SU-DHL-6 (cell line): ENCODE results near the gene PIEZO1.

Experiments
- EZH2phosphoT487 ChIP-seq: fragments of 200-600 bp; sonication (generic), shearing (Covaris generic); conservative IDR thresholded peaks from 2 replicates; pipeline ENCODE4 v1.6.1; 2018; ENCODE audit warnings: mild to moderate bottlenecking, antibody characterized with exemption, low read length, moderate library complexity, mixed read lengths
- TF ChIP-seq, protein P1 (sequence below): fragments of 200-600 bp; sonication (generic); IDR thresholded peaks from one replicate; pipeline ENCODE4 v1.5.1; 2017; ENCODE audit warnings: antibody characterized with exemption, mild to moderate bottlenecking, low read length, moderate library complexity; ENCODE audit not compliant: insufficient read depth, poor library complexity, severe bottlenecking

DNA sequence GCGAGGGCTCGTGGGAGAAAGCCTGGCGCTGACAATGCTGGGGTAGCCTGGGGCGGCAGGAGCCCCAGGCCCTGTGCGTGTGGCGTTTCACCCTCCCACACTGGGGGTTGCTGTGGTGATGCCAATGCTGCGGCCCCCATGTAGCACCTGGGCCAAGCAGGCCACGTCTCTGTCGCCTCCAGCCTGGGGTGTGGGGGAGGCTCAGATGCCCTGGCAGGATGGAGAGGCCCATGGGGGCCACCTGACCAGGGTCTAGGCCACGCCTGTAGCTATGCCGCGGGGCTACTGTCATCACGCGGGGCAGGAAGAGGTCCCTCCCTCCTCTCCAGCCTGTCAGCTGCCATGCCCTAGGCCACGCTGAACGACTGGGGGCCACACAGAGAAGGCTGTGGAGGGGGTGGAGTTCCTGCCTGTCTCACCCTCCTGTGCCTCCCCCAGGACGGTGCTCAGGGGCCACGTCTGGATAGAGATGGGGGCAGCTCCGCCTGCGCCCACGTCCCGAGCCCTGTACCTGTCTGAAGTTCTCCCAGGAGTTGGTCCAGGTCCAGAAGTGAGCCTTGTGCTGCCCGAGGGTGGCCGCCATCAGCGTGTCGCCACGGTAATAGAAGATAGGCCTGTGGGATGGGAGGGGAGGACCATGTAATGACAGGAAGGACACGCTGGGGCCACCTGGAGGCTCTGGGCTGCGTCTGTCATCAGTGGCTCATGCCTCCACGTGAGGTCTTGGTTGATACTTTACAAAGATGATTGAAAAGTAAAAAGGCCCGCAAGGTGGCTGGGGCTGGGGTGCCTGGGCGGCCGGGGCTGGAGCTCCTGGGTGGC is 39.4 kb upstream of the PIEZO1 start:
- TF ChIP-seq, protein P1, sequence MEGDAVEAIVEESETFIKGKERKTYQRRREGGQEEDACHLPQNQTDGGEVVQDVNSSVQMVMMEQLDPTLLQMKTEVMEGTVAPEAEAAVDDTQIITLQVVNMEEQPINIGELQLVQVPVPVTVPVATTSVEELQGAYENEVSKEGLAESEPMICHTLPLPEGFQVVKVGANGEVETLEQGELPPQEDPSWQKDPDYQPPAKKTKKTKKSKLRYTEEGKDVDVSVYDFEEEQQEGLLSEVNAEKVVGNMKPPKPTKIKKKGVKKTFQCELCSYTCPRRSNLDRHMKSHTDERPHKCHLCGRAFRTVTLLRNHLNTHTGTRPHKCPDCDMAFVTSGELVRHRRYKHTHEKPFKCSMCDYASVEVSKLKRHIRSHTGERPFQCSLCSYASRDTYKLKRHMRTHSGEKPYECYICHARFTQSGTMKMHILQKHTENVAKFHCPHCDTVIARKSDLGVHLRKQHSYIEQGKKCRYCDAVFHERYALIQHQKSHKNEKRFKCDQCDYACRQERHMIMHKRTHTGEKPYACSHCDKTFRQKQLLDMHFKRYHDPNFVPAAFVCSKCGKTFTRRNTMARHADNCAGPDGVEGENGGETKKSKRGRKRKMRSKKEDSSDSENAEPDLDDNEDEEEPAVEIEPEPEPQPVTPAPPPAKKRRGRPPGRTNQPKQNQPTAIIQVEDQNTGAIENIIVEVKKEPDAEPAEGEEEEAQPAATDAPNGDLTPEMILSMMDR = no peak
- no peak for TF ChIP-seq EZH2phosphoT487
